ENCODE measurements around the gene LTBP1. TPM values are rescaled to one million over a fixed set of nuclear protein-coding genes. Genes with fewer than 3 reads are reported as not detected.

Gene LTBP1
- 10 to 100 TPM; 12.6 to 81.0 (median 16.0) TPM for total RNA-seq

DNA sequence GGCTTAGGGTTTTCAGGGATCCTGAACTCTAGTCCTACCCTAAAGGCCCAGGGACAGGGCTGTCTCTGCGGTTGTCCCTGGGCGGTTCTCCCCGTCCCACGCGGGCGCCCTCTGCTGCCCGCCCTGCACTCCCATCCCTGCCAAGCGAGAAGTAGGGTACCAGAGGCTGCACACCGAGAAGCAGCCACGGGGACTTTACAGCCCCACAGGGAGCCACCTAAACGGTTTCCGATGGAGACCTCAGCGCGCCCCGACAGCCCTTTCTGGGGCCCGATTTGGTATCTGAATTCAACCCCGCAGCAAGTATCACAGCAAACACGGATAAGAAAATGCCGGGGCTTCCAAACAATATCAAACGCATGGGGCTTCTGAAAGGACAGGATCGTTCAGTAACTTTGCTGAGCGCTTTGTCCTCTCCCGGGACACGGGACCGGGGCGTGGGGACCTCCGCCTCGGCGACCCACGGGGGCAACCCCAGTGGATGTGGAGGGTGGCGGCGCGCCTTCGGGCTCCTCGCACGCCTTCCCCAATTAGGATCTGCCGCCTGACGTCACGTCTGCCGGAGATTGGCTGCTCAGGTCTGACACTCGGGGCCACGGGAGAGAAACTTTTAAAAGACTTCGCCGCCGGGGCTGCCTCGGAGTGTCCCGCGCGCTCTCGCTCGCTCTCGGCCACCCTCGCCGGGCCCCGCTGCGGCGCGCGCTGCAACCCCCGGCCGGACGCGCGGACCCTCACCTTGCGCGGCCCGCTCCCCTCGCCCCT, at the start of gene LTBP1:
LTBP1 (plus strand) TSS at position 640 of the 762 bp plus-strand sequence. CDS start 372 bp downstream, outside the sequence.
- peak; percentile 75 for ATAC-seq (ENCODE audit: low FRiP score)
- peak; percentile 36 for DNase-seq (ENCODE audit: low spot score)
- no peak for TF ChIP-seq CTCF (IDR thresholded peaks at IDR 0.05)

GRCh38 chr2:32900246-32900973, 46.3 kb upstream of the LTBP1 start:
- ATAC-seq (ENCODE audit: low FRiP score): no peak
- DNase-seq (ENCODE audit: low spot score): no peak
- no peak for TF ChIP-seq CTCF (IDR thresholded peaks at IDR 0.05)

GRCh38 chr2:32901313-32901712, 45.4 kb upstream of the LTBP1 start:
- ATAC-seq (ENCODE audit: low FRiP score) (no peak), DNase-seq (ENCODE audit: low spot score) (no peak)
- no peak for TF ChIP-seq CTCF (IDR thresholded peaks at IDR 0.05)

- DNase-seq (ENCODE audit: low spot score): no peak
- no peak for TF ChIP-seq CTCF (IDR thresholded peaks at IDR 0.05)
- ATAC-seq (ENCODE audit: low FRiP score): no peak
Measured at GRCh38 chr2:32902174-32902573, 44.6 kb upstream of the LTBP1 start.

GRCh38 chr2:32902986-32903385, 43.8 kb upstream of the LTBP1 start:
- ATAC-seq (ENCODE audit: low FRiP score): no peak
- DNase-seq (ENCODE audit: low spot score): no peak
- TF ChIP-seq CTCF (IDR thresholded peaks at IDR 0.05): no peak

DNA sequence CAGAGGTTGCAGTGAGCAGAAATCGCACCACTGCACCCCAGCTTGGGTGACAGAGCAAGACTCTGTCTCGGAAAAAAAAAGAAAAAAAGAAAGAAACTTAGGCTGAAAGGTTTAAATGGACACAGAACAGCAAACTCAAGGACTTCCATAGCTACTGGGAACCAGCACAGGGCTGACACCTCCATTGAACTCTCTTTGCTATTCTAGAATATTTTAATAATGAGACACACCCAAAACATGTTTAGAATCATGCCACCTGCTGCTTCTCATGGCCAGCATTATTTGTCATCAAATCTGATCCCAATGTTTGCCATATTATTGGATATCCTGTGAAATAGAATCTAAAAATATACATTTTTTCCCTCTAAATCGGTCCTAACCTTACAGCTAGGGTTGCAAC, 42.7 kb upstream of the LTBP1 start:
- ATAC-seq (ENCODE audit: low FRiP score) (no peak), DNase-seq (ENCODE audit: low spot score) (no peak)
- no peak for TF ChIP-seq CTCF (IDR thresholded peaks at IDR 0.05)

Data from omental fat pad (tissue), 4 donors.